GM19397 (cell line): ENCODE data around the gene RAB1B.
"Not testable (repeated sequence)": the region's sequence is repeated elsewhere in the genome, so short reads cannot be mapped to it uniquely, and the experiment has no call there.

Experiments used
- ATAC-seq: cut with Tn5 transposase; IDR thresholded peaks from one replicate; pipeline ENCODE4 v1.9.1; 2021; ENCODE audit warnings: mild to moderate bottlenecking, moderate library complexity; ENCODE audit not compliant: unreplicated experiment

Gene RAB1B

GRCh38 chr11:66239511-66239910 is 28.9 kb upstream of the RAB1B start:
- no peak for ATAC-seq

GRCh38 chr11:66239998-66240780 is 28.2 kb upstream of the RAB1B start:
- ATAC-seq = no peak

- no peak for ATAC-seq
Measured at GRCh38 chr11:66240781-66241136, 27.7 kb upstream of the RAB1B start.

- no peak for ATAC-seq
Measured at GRCh38 chr11:66242095-66242765, 26.2 kb upstream of the RAB1B start.

GRCh38 chr11:66243782-66244535 is 24.5 kb upstream of the RAB1B start:
- no peak for ATAC-seq

- no peak for ATAC-seq
Measured at GRCh38 chr11:66247295-66247694, 21.1 kb upstream of the RAB1B start.

- no peak for ATAC-seq
Measured at GRCh38 chr11:66247801-66248200, 20.6 kb upstream of the RAB1B start.

GRCh38 chr11:66248903-66249302 is 19.5 kb upstream of the RAB1B start:
- no peak for ATAC-seq

- ATAC-seq = no peak
Measured at GRCh38 chr11:66251809-66252208, 16.6 kb upstream of the RAB1B start.

GRCh38 chr11:66253081-66253480 is 15.4 kb upstream of the RAB1B start:
- ATAC-seq = not testable (repeated sequence)

- ATAC-seq = no peak
Measured at GRCh38 chr11:66258473-66258893, 10.0 kb upstream of the RAB1B start.

- no peak for ATAC-seq
Measured at GRCh38 chr11:66259225-66259624, 9.2 kb upstream of the RAB1B start.

GRCh38 chr11:66259956-66260355 is 8.5 kb upstream of the RAB1B start:
- no peak for ATAC-seq

GRCh38 chr11:66261578-66261977 is 6.9 kb upstream of the RAB1B start:
- no peak for ATAC-seq

- no peak for ATAC-seq
Measured at GRCh38 chr11:66262191-66262590, 6.2 kb upstream of the RAB1B start.

GRCh38 chr11:66262696-66263095 is 5.7 kb upstream of the RAB1B start:
- no peak for ATAC-seq

- no peak for ATAC-seq
Measured at GRCh38 chr11:66263231-66263630, 5.2 kb upstream of the RAB1B start.

- ATAC-seq = no peak
Measured at GRCh38 chr11:66263785-66264184, 4.7 kb upstream of the RAB1B start.

GRCh38 chr11:66264383-66264782 is 4.1 kb upstream of the RAB1B start:
- no peak for ATAC-seq

GRCh38 chr11:66264914-66265313 is 3.5 kb upstream of the RAB1B start:
- no peak for ATAC-seq

- ATAC-seq = no peak
Measured at GRCh38 chr11:66265531-66266377, 2.7 kb upstream of the RAB1B start.
